Erythroblast (primary cell): ENCODE results near the gene APP.

Source experiments
- GATA1 ChIP-seq: IDR thresholded peaks from 2 replicates; pipeline ENCODE4 v1.6.1; 2011; ENCODE audit warnings: low read depth, mild to moderate bottlenecking, control low read depth, low read length, moderate library complexity
- POLR2A ChIP-seq: IDR thresholded peaks from 2 replicates; pipeline ENCODE4 v1.6.1; 2011; ENCODE audit warnings: mild to moderate bottlenecking, low read length

DNA sequence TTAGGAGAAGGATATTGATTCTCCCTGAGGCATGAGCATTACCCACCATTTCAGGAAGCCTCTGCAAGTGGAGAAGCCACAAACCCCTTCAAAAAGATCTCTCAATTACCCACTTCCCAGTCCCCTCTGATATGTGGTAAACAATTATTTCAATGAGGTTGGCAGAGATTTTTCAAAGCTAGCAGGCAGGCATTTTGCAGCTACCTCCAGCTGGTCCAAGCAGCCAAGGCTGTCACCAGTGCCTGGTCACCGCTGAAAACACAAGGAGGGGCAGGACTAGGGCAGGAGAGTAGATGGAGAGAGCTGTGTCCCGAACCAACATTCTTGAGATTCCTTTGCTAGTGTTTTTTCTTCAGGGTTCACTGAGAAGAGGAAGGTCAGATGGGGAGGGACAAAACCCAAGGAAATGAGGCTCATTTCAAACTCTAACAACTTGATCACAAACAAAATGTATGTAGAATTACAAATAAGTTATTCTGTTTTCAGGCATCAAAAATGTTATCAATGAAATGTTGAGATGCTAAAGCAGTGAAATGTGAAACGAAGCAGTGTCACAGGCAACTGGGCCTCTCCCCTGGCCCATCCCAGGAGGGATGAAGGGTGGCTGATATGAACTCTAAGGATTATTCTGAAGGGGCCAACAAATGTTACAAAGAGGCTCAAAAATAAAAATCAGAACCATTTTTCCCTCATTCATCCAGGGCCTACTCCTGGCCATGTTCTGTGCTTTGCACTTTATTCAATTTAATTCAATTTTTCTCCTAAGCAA, 22.3 kb downstream of the APP start:
- TF ChIP-seq POLR2A (no peak), GATA1 (no peak)
